Tibial nerve (tissue), 4 donors: ENCODE measurements around the gene MT4. TPM values are rescaled to one million over a fixed set of nuclear protein-coding genes. Genes with fewer than 3 reads are reported as not detected.

Experiments used
- DNase-seq, 2 donors: peaks; one replicate each; pipeline ENCODE4 v3.0.0-alpha.2; 2019; ENCODE audit warnings: low spot score in 2 of 2
- H3K27ac ChIP-seq, 4 donors: fragments of 200-600 bp; sonication (generic) in 3 of 4; one replicate each; pipeline ENCODE4 v1.5.1; 2017 to 2019; ENCODE audit warnings: mild to moderate bottlenecking in 1 of 4
- H3K27me3 ChIP-seq, 2 donors: fragments of 200-600 bp; sonication (generic) in 1 of 2; one replicate each; pipeline versions ENCODE4 v1.5.1 to v1.6.0; 2017 to 2019
- H3K36me3 ChIP-seq, 3 donors: fragments of 200-600 bp; sonication (generic); one replicate each; pipeline ENCODE4 v1.5.1; 2018 to 2019
- H3K4me1 ChIP-seq, 4 donors: fragments of 200-600 bp; sonication (generic) in 3 of 4; one replicate each; pipeline ENCODE4 v1.5.1; 2017 to 2019
- H3K4me3 ChIP-seq, 4 donors: fragments of 200-600 bp; sonication (generic) in 3 of 4; one replicate each; pipeline ENCODE4 v1.5.1; 2017 to 2019; ENCODE audit warnings: mild to moderate bottlenecking in 1 of 4, moderate library complexity in 1 of 4
- H3K9me3 ChIP-seq, 4 donors: fragments of 200-600 bp; sonication (generic) in 3 of 4; one replicate each; pipeline ENCODE4 v1.5.1; 2017 to 2019
- EP300 ChIP-seq, 2 donors: sonication (generic); formaldehyde crosslinking; IDR thresholded peaks; one replicate each; pipeline ENCODE4 v1.6.1; 2017; ENCODE audit warnings: antibody characterized with exemption in 2 of 2, mild to moderate bottlenecking in 1 of 2
- POLR2A ChIP-seq, 2 donors: fragments of 450-650 bp; IDR thresholded peaks; one replicate each; pipeline ENCODE4 v1.6.1; 2017; ENCODE audit warnings: antibody characterized with exemption in 2 of 2, mild to moderate bottlenecking in 2 of 2, moderate library complexity in 2 of 2
- WGBS, 2 donors: methylation state at CpG; one replicate each; pipeline ENCODE4 v1.1.5; 2018; 5-methylcytosine and 5-hydroxymethylcytosine counted together
- total RNA-seq, 4 donors: library from RNA; depleted of rRNA; stranded (reverse); fragments of >200 nt; gene quantifications; one replicate each; pipeline ENCODE4 v1.1.0, GENCODE V29; 2016
- TF ChIP-seq, protein P1 (sequence below), 5 experiments: fragments of 200-600 bp in 3 of 5; fragments of 450-650 bp in 2 of 5; sonication (generic) in 3 of 5; IDR thresholded peaks; one replicate each; pipeline ENCODE4 v1.5.1; 2016 to 2019; ENCODE audit warnings: antibody characterized with exemption in 5 of 5, mild to moderate bottlenecking in 3 of 5, moderate library complexity in 2 of 5

The MT4 gene
- total RNA-seq, 4 donors from 2014 or later: not detected

DNA sequence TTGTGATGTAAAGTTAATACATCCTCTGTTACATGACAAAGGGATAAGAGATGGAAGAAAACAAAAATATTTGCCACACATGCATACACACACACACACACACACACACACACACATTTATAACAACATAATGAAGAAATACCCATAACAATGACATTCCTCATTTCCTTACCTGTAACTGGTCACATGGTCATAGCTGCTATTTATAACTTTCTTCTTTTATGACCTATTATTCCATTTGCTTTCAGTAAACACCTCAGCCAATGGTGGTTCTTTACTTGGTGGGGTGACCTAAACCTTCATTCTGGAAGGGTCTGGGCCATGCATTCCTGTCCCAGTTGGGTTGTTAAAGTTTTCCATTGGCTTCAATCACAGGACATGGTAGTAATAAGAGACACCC, 48.8 kb downstream of the MT4 start:
- Histone ChIP-seq H3K4me1 (peaks cover 0 to 50% (median 26%) of the 10 kb centered on the region in 4 donors), H3K4me3 (no peak overlapping the region), H3K9me3 (no peaks in the 10 kb centered on the region), H3K27me3 (no peaks in the 10 kb centered on the region), H3K27ac (peak overlapping the region in 1 of 4 donors; percentile 97), H3K36me3 (peaks cover 0 to 5% (median 0%) of the 10 kb centered on the region in 3 donors)
- TF ChIP-seq, protein P1, sequence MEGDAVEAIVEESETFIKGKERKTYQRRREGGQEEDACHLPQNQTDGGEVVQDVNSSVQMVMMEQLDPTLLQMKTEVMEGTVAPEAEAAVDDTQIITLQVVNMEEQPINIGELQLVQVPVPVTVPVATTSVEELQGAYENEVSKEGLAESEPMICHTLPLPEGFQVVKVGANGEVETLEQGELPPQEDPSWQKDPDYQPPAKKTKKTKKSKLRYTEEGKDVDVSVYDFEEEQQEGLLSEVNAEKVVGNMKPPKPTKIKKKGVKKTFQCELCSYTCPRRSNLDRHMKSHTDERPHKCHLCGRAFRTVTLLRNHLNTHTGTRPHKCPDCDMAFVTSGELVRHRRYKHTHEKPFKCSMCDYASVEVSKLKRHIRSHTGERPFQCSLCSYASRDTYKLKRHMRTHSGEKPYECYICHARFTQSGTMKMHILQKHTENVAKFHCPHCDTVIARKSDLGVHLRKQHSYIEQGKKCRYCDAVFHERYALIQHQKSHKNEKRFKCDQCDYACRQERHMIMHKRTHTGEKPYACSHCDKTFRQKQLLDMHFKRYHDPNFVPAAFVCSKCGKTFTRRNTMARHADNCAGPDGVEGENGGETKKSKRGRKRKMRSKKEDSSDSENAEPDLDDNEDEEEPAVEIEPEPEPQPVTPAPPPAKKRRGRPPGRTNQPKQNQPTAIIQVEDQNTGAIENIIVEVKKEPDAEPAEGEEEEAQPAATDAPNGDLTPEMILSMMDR (IDR thresholded peaks at IDR 0.05): no peak
- no peak for TF ChIP-seq EP300 (IDR thresholded peaks at IDR 0.05)
- DNase-seq: no peak

DNA sequence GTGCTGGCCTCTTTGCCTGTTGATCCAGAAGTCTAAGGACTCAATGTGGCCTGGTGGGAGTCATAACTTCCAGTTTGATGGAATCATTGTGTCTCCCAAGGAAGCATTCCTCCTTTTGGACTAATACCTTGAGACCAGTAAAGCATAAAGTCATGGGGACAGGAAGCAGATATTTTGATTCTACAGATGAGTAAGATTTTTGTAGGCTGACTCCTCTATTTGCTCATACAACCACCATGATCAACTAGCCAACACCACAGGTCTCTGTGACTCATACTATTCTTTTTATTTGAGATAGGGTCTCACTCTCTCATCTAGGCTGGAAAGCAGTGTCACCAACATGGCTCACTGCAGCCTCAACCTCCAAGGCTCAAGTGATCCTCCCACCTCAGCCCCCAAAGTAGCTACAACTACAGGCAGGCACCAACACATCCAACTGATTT, 49.7 kb downstream of the MT4 start:
- no peaks in the 10 kb centered on the region for H3K9me3 ChIP-seq
- no peaks in the 10 kb centered on the region for H3K27me3 ChIP-seq
- no peak overlapping the region for H3K4me3 ChIP-seq
- DNase-seq: no peak
- H3K4me1 ChIP-seq: peaks cover 0 to 45% (median 26%) of the 10 kb centered on the region in 4 donors
- TF ChIP-seq POLR2A (IDR thresholded peaks at IDR 0.05): no peak
- TF ChIP-seq, protein P1 (IDR thresholded peaks at IDR 0.05): no peak
- peak overlapping the region in 1 of 4 donors; percentile 47 for H3K27ac ChIP-seq
- H3K36me3 ChIP-seq: no peaks in the 10 kb centered on the region

DNA sequence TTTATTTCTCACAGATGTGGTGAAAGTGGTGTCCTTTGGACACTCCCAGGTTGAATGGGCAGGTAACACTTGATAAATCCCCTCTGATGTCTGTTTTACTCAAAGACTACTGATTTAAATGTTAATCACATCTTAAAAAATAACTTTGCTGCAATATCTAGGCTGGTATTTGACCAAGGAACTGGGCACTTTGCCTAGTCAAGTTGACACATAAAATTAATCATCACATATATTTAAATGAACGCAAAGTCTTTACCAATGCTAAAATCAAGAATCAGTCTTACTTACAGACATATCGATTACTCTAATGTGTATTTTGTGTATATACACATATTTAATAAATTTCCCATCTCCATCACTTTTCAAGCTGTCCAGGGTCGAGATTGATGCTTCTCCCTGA, 50.5 kb downstream of the MT4 start:
- DNase-seq: no peak
- Histone ChIP-seq H3K36me3 (no peaks in the 10 kb centered on the region), H3K4me1 (peaks cover 0 to 37% (median 23%) of the 10 kb centered on the region in 4 donors), H3K27me3 (no peaks in the 10 kb centered on the region), H3K9me3 (no peaks in the 10 kb centered on the region), H3K27ac (no peak overlapping the region), H3K4me3 (no peak overlapping the region)
- 93% methylated on average over 3 of the region's 3 CpGs for WGBS, 2 donors
- no peak for TF ChIP-seq POLR2A (IDR thresholded peaks at IDR 0.05)
- TF ChIP-seq EP300 (IDR thresholded peaks at IDR 0.05): no peak
- TF ChIP-seq, protein P1 (IDR thresholded peaks at IDR 0.05): no peak

DNA sequence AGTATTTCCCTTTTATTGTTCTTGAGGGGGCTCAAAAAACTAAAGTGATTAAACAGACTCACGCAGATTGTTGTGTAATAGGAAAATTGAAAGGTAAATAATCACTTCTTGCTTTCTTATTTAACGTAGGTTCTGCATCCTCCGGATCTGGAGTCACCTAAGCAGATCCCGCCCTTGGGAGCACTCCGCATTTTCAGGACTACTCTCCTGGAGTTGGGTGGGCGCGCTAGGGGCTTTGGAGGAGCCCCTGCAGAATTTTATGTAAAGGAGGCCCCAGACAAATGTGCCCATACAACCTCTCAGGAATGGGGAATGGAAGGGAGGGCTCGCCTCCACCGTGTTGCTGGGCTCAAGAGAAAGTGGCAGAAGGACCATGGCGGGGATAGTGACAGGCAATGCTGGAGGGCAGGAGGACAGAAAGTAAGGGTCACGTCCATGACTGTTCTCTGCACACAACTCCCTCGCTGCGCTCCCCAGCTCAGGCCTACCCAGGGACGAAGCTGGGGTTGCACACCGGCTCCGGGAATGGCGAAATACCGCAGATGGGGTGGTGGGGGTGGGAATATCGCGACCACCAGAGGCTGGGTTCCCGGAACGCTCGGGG, 51.8 kb downstream of the MT4 start:
- no peaks in the 10 kb centered on the region for H3K36me3 ChIP-seq
- peaks cover 0 to 24% (median 13%) of the 10 kb centered on the region in 4 donors for H3K4me1 ChIP-seq
- H3K27ac ChIP-seq: peak overlapping the region; percentile 32 to 73 (median 52)
- H3K4me3 ChIP-seq: peak overlapping the region; percentile 30 to 52 (median 38)
- TF ChIP-seq POLR2A (IDR thresholded peaks at IDR 0.05) (no peak), EP300 (IDR thresholded peaks at IDR 0.05) (no peak)
- TF ChIP-seq, protein P1 (IDR thresholded peaks at IDR 0.05): no peak
- no peaks in the 10 kb centered on the region for H3K9me3 ChIP-seq
- DNase-seq: no peak
- WGBS, 2 donors: 44 to 49% methylated on average over 23 of the region's 23 CpGs
- no peaks in the 10 kb centered on the region for H3K27me3 ChIP-seq

DNA sequence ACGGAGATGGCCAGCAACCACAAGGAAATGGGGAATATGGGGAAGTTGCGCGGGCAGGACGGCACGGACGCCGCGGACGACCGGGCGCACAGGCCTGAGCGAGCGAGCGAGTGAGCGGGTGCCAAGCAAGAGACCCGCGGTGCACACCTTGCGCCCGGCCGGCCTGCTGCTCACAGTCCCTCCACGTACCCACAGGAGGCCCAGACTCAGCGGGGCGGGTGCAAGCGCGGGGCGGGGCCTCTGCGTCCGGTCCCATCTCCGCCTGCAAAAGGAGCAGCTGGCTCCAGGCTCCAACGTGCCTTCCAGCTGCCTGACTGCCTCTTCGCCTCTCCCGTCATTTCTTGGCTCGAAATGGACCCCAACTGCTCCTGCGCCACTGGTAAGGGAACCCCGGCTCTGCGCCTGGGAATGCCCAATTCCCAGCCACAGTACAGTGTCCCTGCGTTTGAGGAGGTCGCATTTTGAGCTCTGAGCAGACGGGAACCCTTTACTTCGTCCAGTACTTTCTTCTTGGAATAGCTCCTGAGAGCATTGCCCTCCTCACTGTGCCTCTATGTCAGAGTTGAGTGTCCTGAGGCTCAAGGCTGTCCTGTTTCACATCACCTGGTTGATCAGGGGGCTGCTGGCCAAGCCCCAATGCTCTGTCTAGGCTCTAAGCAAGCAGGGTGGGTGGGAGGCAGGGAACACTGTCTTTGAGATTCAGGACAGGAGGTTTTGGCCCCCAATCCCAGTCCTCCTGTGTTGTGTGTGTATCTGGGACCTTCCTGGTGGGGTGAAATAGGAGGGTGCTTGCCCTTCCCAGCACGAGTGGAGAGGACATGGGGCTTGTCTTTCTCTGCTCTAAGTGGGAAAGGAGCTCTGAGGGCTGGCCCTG, 52.6 kb downstream of the MT4 start:
- H3K27me3 ChIP-seq: no peaks in the 10 kb centered on the region
- H3K27ac ChIP-seq: peak overlapping the region; percentile 32 to 73 (median 54)
- no peaks in the 10 kb centered on the region for H3K9me3 ChIP-seq
- no peaks in the 10 kb centered on the region for H3K36me3 ChIP-seq
- peak overlapping the region; percentile 30 to 52 (median 38) for H3K4me3 ChIP-seq
- TF ChIP-seq, protein P1 (IDR thresholded peaks at IDR 0.05): peak in 3 of 5 experiments; percentile 5 to 34 (median 23)
- TF ChIP-seq POLR2A (IDR thresholded peaks at IDR 0.05) (peak in 1 of 2 donors; percentile 62), EP300 (IDR thresholded peaks at IDR 0.05) (peak in 1 of 2 donors; percentile 82)
- H3K4me1 ChIP-seq: peaks cover 0 to 17% (median 10%) of the 10 kb centered on the region in 4 donors
- 4 to 11% methylated on average over 34 to 36 of the region's 41 CpGs for WGBS, 2 donors
- no peak for DNase-seq
